Uterus (tissue), 4 donors: ENCODE measurements around the gene CLCN5. TPM values are rescaled to one million over a fixed set of nuclear protein-coding genes. Genes with fewer than 3 reads are reported as not detected.

ENCODE experiments used
- DNase-seq, 2 donors: peaks; one replicate each; pipeline ENCODE4 v3.0.0-alpha.2; 2019 to 2020
- H3K27ac ChIP-seq, 2 donors: fragments of 200-600 bp; sonication (generic); 1 replicate in 1 of 2; 2 replicates in 1 of 2; pipeline ENCODE4 v1.5.1; 2016 to 2018
- H3K27me3 ChIP-seq, 2 donors: fragments of 200-600 bp; sonication (generic); one replicate each; pipeline ENCODE4 v1.5.1; 2018 to 2019; ENCODE audit warnings: control low read depth in 1 of 2
- H3K36me3 ChIP-seq, 2 donors: fragments of 200-600 bp; sonication (generic); one replicate each; pipeline ENCODE4 v1.5.1; 2019; ENCODE audit warnings: control low read depth in 1 of 2
- H3K4me1 ChIP-seq, 2 donors: fragments of 200-600 bp; sonication (generic); one replicate each; pipeline ENCODE4 v1.5.1; 2018 to 2019; ENCODE audit warnings: control low read depth in 1 of 2
- H3K4me3 ChIP-seq, 2 donors: fragments of 200-600 bp; sonication (generic); 1 replicate in 1 of 2; 2 replicates in 1 of 2; pipeline ENCODE4 v1.5.1; 2018 to 2019; ENCODE audit warnings: mild to moderate bottlenecking in 1 of 2
- H3K9me3 ChIP-seq, 2 donors: fragments of 200-600 bp; sonication (generic); one replicate each; pipeline ENCODE4 v1.5.1; 2019; ENCODE audit warnings: control low read depth in 1 of 2
- CTCF ChIP-seq, 4 experiments: fragments of 200-600 bp in 2 of 4; fragments of 450-650 bp in 2 of 4; sonication (generic) in 2 of 4; IDR thresholded peaks; one replicate each; pipeline ENCODE4 v1.5.1; 2016 to 2019; ENCODE audit warnings: antibody characterized with exemption in 4 of 4, mild to moderate bottlenecking in 2 of 4, moderate library complexity in 1 of 4
- POLR2A ChIP-seq, 2 donors: fragments of 450-650 bp; IDR thresholded peaks; one replicate each; pipeline ENCODE4 v1.6.1; 2016; ENCODE audit warnings: antibody characterized with exemption in 2 of 2, mild to moderate bottlenecking in 1 of 2, moderate library complexity in 1 of 2
- intact Hi-C: fragments of 100-400 bp; cut with DNase I; formaldehyde crosslinking; loops from one replicate; pipeline ENCODE4 v1.15.1; 2023; ENCODE audit warnings: low total_unique reads
- total RNA-seq, 4 donors: library from RNA; depleted of rRNA in 3 of 4; stranded (reverse); fragments of >200 nt in 3 of 4; gene quantifications; one replicate each; pipeline versions ENCODE4 v1.1.0 to v1.2.4, GENCODE V29; 2014 to 2023
- donor health status: DM: yes; HTN: yes; CAD: no.

The CLCN5 gene
- total RNA-seq, 4 donors from 2014 or later, result 6.4 to 81.2 (median 11.0) TPM

GRCh38 chrX:49970674-49971073 lies 48.3 kb downstream of the CLCN5 start:
- Histone ChIP-seq H3K27me3 (no peaks in the 10 kb centered on the region), H3K4me1 (no peaks in the 10 kb centered on the region), H3K9me3 (no peaks in the 10 kb centered on the region), H3K4me3 (no peak overlapping the region), H3K36me3 (no peaks in the 10 kb centered on the region), H3K27ac (no peak overlapping the region)
- no peak for DNase-seq
- intact Hi-C loops, result no loop called here
- TF ChIP-seq POLR2A (IDR thresholded peaks at IDR 0.05) (no peak), CTCF (IDR thresholded peaks at IDR 0.05) (no peak)

GRCh38 chrX:49972328-49972860 lies 50.0 kb downstream of the CLCN5 start:
- TF ChIP-seq CTCF (IDR thresholded peaks at IDR 0.05), result no peak
- TF ChIP-seq POLR2A (IDR thresholded peaks at IDR 0.05), result no peak
- no peak for DNase-seq
- Histone ChIP-seq H3K27ac (no peak overlapping the region), H3K36me3 (no peaks in the 10 kb centered on the region), H3K27me3 (no peaks in the 10 kb centered on the region), H3K4me3 (no peak overlapping the region), H3K9me3 (no peaks in the 10 kb centered on the region), H3K4me1 (no peaks in the 10 kb centered on the region)
- intact Hi-C loops, result no loop called here

DNA sequence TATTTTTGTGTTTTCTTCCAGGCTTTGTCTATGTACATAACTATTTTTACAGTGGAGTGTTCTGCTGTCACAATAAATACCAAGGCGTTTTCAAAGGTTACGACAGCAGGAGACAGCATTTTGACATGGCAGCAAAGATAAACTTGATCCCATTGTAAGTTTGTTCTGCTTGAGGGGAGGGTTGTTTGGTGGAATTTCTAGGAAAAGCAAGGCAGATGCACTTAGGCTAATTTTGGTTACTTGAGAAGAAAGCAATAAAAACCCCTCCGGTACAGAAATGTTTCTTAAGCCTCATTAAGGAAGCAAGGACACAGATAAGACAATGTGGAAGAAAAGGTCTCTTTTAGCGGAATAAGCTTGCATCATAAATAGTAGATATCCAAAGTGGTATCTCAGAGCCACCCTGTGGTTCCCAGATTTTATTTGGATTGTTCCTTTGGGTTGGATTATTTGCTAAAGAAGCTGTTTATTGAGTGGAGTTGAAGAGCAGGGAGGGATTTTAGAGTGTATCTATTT lies 54.3 kb downstream of the CLCN5 start:
- no peak overlapping the region for H3K27ac ChIP-seq
- no peak overlapping the region for H3K4me3 ChIP-seq
- DNase-seq, result no peak
- no peaks in the 10 kb centered on the region for H3K36me3 ChIP-seq
- no peaks in the 10 kb centered on the region for H3K9me3 ChIP-seq
- intact Hi-C loops, result no loop called here
- H3K27me3 ChIP-seq, result no peaks in the 10 kb centered on the region
- no peaks in the 10 kb centered on the region for H3K4me1 ChIP-seq
- no peak for TF ChIP-seq POLR2A (IDR thresholded peaks at IDR 0.05)
- no peak for TF ChIP-seq CTCF (IDR thresholded peaks at IDR 0.05)

- DNase-seq, result no peak
- H3K36me3 ChIP-seq, result no peaks in the 10 kb centered on the region
- TF ChIP-seq POLR2A (IDR thresholded peaks at IDR 0.05) (no peak), CTCF (IDR thresholded peaks at IDR 0.05) (no peak)
These were observed 55.1 kb downstream of the CLCN5 start for GRCh38 chrX:49977319-49978090.

GRCh38 chrX:49978176-49978575 lies 55.8 kb downstream of the CLCN5 start:
- H3K9me3 ChIP-seq, result no peaks in the 10 kb centered on the region
- no peak overlapping the region for H3K27ac ChIP-seq
- DNase-seq, result no peak
- intact Hi-C loops, result no loop called here
- H3K4me1 ChIP-seq, result no peaks in the 10 kb centered on the region
- TF ChIP-seq POLR2A (IDR thresholded peaks at IDR 0.05) (no peak), CTCF (IDR thresholded peaks at IDR 0.05) (no peak)
- H3K27me3 ChIP-seq, result no peaks in the 10 kb centered on the region
- no peaks in the 10 kb centered on the region for H3K36me3 ChIP-seq
- H3K4me3 ChIP-seq, result no peak overlapping the region

More at GRCh38 chrX:49977319-49978090, 55.1 kb downstream of the CLCN5 start:
- H3K4me3 ChIP-seq, result no peak overlapping the region
- H3K4me1 ChIP-seq, result no peaks in the 10 kb centered on the region
- no peaks in the 10 kb centered on the region for H3K27me3 ChIP-seq
- no peak overlapping the region for H3K27ac ChIP-seq
- no peaks in the 10 kb centered on the region for H3K9me3 ChIP-seq
- intact Hi-C loops, result no loop called here
